ENCODE measurements around the gene PAPPA2.

Gene PAPPA2

GRCh38 chr1:176692988-176693696 lies 230.2 kb downstream of the PAPPA2 start:
- peaks cover 12% of the 10 kb centered on the region for H3K4me1 ChIP-seq (ENCODE audit: control insufficient read depth, insufficient read depth, low read length)
- no peaks in the 10 kb centered on the region for H3K36me3 ChIP-seq (ENCODE audit: control insufficient read depth, insufficient read depth, low read length)
- no peak overlapping the region for H3K9ac ChIP-seq (ENCODE audit: low read depth, low read length)
- H3K27ac ChIP-seq (ENCODE audit: low read depth, low read length), result no peak overlapping the region
- H3K4me3 ChIP-seq (ENCODE audit: low read depth, low read length), result no peak overlapping the region
- H3K27me3 ChIP-seq (ENCODE audit: control insufficient read depth, insufficient read depth, low read length), result no peaks in the 10 kb centered on the region
- H3K9me3 ChIP-seq (ENCODE audit: control insufficient read depth, insufficient read depth, low read length), result no peaks in the 10 kb centered on the region

- no peaks in the 10 kb centered on the region for H3K27me3 ChIP-seq (ENCODE audit: control insufficient read depth, insufficient read depth, low read length)
- no peak overlapping the region for H3K4me3 ChIP-seq (ENCODE audit: low read depth, low read length)
- H3K27ac ChIP-seq (ENCODE audit: low read depth, low read length), result no peak overlapping the region
- H3K9me3 ChIP-seq (ENCODE audit: control insufficient read depth, insufficient read depth, low read length), result no peaks in the 10 kb centered on the region
- no peaks in the 10 kb centered on the region for H3K36me3 ChIP-seq (ENCODE audit: control insufficient read depth, insufficient read depth, low read length)
- H3K4me1 ChIP-seq (ENCODE audit: control insufficient read depth, insufficient read depth, low read length), result peaks cover 12% of the 10 kb centered on the region
- no peak overlapping the region for H3K9ac ChIP-seq (ENCODE audit: low read depth, low read length)
Measured at GRCh38 chr1:176693697-176694329, 230.8 kb downstream of the PAPPA2 start.

GRCh38 chr1:176694713-176695112 lies 231.7 kb downstream of the PAPPA2 start:
- H3K4me3 ChIP-seq (ENCODE audit: low read depth, low read length), result no peak overlapping the region
- no peak overlapping the region for H3K9ac ChIP-seq (ENCODE audit: low read depth, low read length)

GRCh38 chr1:176696109-176696508 lies 233.1 kb downstream of the PAPPA2 start:
- Histone ChIP-seq H3K36me3 (ENCODE audit: control insufficient read depth, insufficient read depth, low read length) (no peaks in the 10 kb centered on the region), H3K4me3 (ENCODE audit: low read depth, low read length) (no peak overlapping the region), H3K27ac (ENCODE audit: low read depth, low read length) (no peak overlapping the region), H3K9me3 (ENCODE audit: control insufficient read depth, insufficient read depth, low read length) (no peaks in the 10 kb centered on the region), H3K9ac (ENCODE audit: low read depth, low read length) (no peak overlapping the region), H3K4me1 (ENCODE audit: control insufficient read depth, insufficient read depth, low read length) (peaks cover 12% of the 10 kb centered on the region), H3K27me3 (ENCODE audit: control insufficient read depth, insufficient read depth, low read length) (no peaks in the 10 kb centered on the region)

More at GRCh38 chr1:176694713-176695112, 231.7 kb downstream of the PAPPA2 start:
- Histone ChIP-seq H3K36me3 (ENCODE audit: control insufficient read depth, insufficient read depth, low read length) (no peaks in the 10 kb centered on the region), H3K27me3 (ENCODE audit: control insufficient read depth, insufficient read depth, low read length) (no peaks in the 10 kb centered on the region), H3K9me3 (ENCODE audit: control insufficient read depth, insufficient read depth, low read length) (no peaks in the 10 kb centered on the region), H3K27ac (ENCODE audit: low read depth, low read length) (no peak overlapping the region), H3K4me1 (ENCODE audit: control insufficient read depth, insufficient read depth, low read length) (peaks cover 12% of the 10 kb centered on the region)

GRCh38 chr1:176696689-176697088 lies 233.7 kb downstream of the PAPPA2 start:
- Histone ChIP-seq H3K4me1 (ENCODE audit: control insufficient read depth, insufficient read depth, low read length) (peaks cover 12% of the 10 kb centered on the region), H3K27ac (ENCODE audit: low read depth, low read length) (no peak overlapping the region), H3K36me3 (ENCODE audit: control insufficient read depth, insufficient read depth, low read length) (no peaks in the 10 kb centered on the region), H3K9me3 (ENCODE audit: control insufficient read depth, insufficient read depth, low read length) (no peaks in the 10 kb centered on the region), H3K27me3 (ENCODE audit: control insufficient read depth, insufficient read depth, low read length) (no peaks in the 10 kb centered on the region), H3K4me3 (ENCODE audit: low read depth, low read length) (no peak overlapping the region), H3K9ac (ENCODE audit: low read depth, low read length) (no peak overlapping the region)

- peaks cover 10% of the 10 kb centered on the region for H3K4me1 ChIP-seq (ENCODE audit: control insufficient read depth, insufficient read depth, low read length)
- H3K27ac ChIP-seq (ENCODE audit: low read depth, low read length), result no peak overlapping the region
- no peaks in the 10 kb centered on the region for H3K36me3 ChIP-seq (ENCODE audit: control insufficient read depth, insufficient read depth, low read length)
- H3K4me3 ChIP-seq (ENCODE audit: low read depth, low read length), result no peak overlapping the region
- H3K9me3 ChIP-seq (ENCODE audit: control insufficient read depth, insufficient read depth, low read length), result no peaks in the 10 kb centered on the region
- no peaks in the 10 kb centered on the region for H3K27me3 ChIP-seq (ENCODE audit: control insufficient read depth, insufficient read depth, low read length)
- H3K9ac ChIP-seq (ENCODE audit: low read depth, low read length), result no peak overlapping the region
Measured at GRCh38 chr1:176699821-176700220, 236.8 kb downstream of the PAPPA2 start.

GRCh38 chr1:176701151-176701866 lies 238.3 kb downstream of the PAPPA2 start:
- no peak overlapping the region for H3K9ac ChIP-seq (ENCODE audit: low read depth, low read length)
- no peaks in the 10 kb centered on the region for H3K9me3 ChIP-seq (ENCODE audit: control insufficient read depth, insufficient read depth, low read length)
- H3K27ac ChIP-seq (ENCODE audit: low read depth, low read length), result no peak overlapping the region
- H3K27me3 ChIP-seq (ENCODE audit: control insufficient read depth, insufficient read depth, low read length), result no peaks in the 10 kb centered on the region
- no peaks in the 10 kb centered on the region for H3K36me3 ChIP-seq (ENCODE audit: control insufficient read depth, insufficient read depth, low read length)
- no peak overlapping the region for H3K4me3 ChIP-seq (ENCODE audit: low read depth, low read length)
- no peaks in the 10 kb centered on the region for H3K4me1 ChIP-seq (ENCODE audit: control insufficient read depth, insufficient read depth, low read length)

- Histone ChIP-seq H3K36me3 (ENCODE audit: control insufficient read depth, insufficient read depth, low read length) (no peaks in the 10 kb centered on the region), H3K4me3 (ENCODE audit: low read depth, low read length) (no peak overlapping the region), H3K27ac (ENCODE audit: low read depth, low read length) (no peak overlapping the region), H3K27me3 (ENCODE audit: control insufficient read depth, insufficient read depth, low read length) (no peaks in the 10 kb centered on the region), H3K9ac (ENCODE audit: low read depth, low read length) (no peak overlapping the region), H3K4me1 (ENCODE audit: control insufficient read depth, insufficient read depth, low read length) (no peaks in the 10 kb centered on the region), H3K9me3 (ENCODE audit: control insufficient read depth, insufficient read depth, low read length) (no peaks in the 10 kb centered on the region)
Measured at GRCh38 chr1:176702901-176703300, 239.9 kb downstream of the PAPPA2 start.

- H3K27ac ChIP-seq (ENCODE audit: low read depth, low read length), result no peak overlapping the region
- no peaks in the 10 kb centered on the region for H3K9me3 ChIP-seq (ENCODE audit: control insufficient read depth, insufficient read depth, low read length)
- H3K9ac ChIP-seq (ENCODE audit: low read depth, low read length), result no peak overlapping the region
- no peaks in the 10 kb centered on the region for H3K36me3 ChIP-seq (ENCODE audit: control insufficient read depth, insufficient read depth, low read length)
- H3K4me3 ChIP-seq (ENCODE audit: low read depth, low read length), result no peak overlapping the region
- no peaks in the 10 kb centered on the region for H3K4me1 ChIP-seq (ENCODE audit: control insufficient read depth, insufficient read depth, low read length)
- no peaks in the 10 kb centered on the region for H3K27me3 ChIP-seq (ENCODE audit: control insufficient read depth, insufficient read depth, low read length)
Measured at GRCh38 chr1:176705585-176705984, 242.6 kb downstream of the PAPPA2 start.

GRCh38 chr1:176717066-176717750 lies 254.2 kb downstream of the PAPPA2 start:
- Histone ChIP-seq H3K4me3 (ENCODE audit: low read depth, low read length) (no peak overlapping the region), H3K9ac (ENCODE audit: low read depth, low read length) (no peak overlapping the region), H3K4me1 (ENCODE audit: control insufficient read depth, insufficient read depth, low read length) (no peaks in the 10 kb centered on the region), H3K36me3 (ENCODE audit: control insufficient read depth, insufficient read depth, low read length) (no peaks in the 10 kb centered on the region), H3K27ac (ENCODE audit: low read depth, low read length) (no peak overlapping the region), H3K9me3 (ENCODE audit: control insufficient read depth, insufficient read depth, low read length) (no peaks in the 10 kb centered on the region), H3K27me3 (ENCODE audit: control insufficient read depth, insufficient read depth, low read length) (no peaks in the 10 kb centered on the region)

Measured in HUES48 (cell line).